ENCODE results near the gene STON2. TPM values are rescaled to one million over a fixed set of nuclear protein-coding genes. Genes with fewer than 3 reads are reported as not detected.

The STON2 gene
- total and polyA plus RNA-seq, 2 of the 13 experiments (the other 11 are each of a cell fraction or from before 2014, with no cell fraction given), result 2.1 to 11.0 TPM

- DNase-seq (ENCODE audit: low spot score) (no peak), ATAC-seq (no peak), FAIRE-seq (no peak)
- no peaks in the 10 kb centered on the region for H3K27me3 ChIP-seq (ENCODE audit: control insufficient read depth in 1 of 2, insufficient read depth in 2 of 2, low read length in 2 of 2)
- no peak overlapping the region for H3K4me2 ChIP-seq (ENCODE audit: low read depth, low read length)
- no peaks in the 10 kb centered on the region for H3K79me2 ChIP-seq (ENCODE audit: insufficient read depth, low read length)
- in situ Hi-C loops (cut with HindIII; ENCODE audit: extremely low pct_ligation_motif_present, low pct_unique_long_range_greater_than_20kb), result no loop called here
- no peak overlapping the region for H3K4me3 ChIP-seq (replicated peaks in 1 of 3; ENCODE audit: insufficient read depth in 1 of 3, low read depth in 2 of 3, low read length in 3 of 3)
- H3K9ac ChIP-seq (ENCODE audit: insufficient read depth, low read depth, low read length), result no peak overlapping the region
- CTCF ChIA-PET (ENCODE audit: low intra/inter-chr PET ratio, low total read pairs), result no interaction called here
- no TSS peak for BruUV-seq (replicated peaks)
- H3K27ac ChIP-seq (ENCODE audit: extremely low read length, insufficient read depth, low read length), result no peak overlapping the region
- no peaks in the 10 kb centered on the region for H4K20me1 ChIP-seq (ENCODE audit: insufficient read depth, low read length)
- TF ChIP-seq E2F2 (CRISPR knock-in tag; IDR thresholded peaks at IDR 0.05; ENCODE audit: borderline replicate concordance) (no peak), REPIN1 (CRISPR knock-in tag; IDR thresholded peaks at IDR 0.05; ENCODE audit: borderline replicate concordance, low read depth) (no peak), THAP7 (CRISPR knock-in tag; IDR thresholded peaks at IDR 0.05) (no peak), ZBTB49 (CRISPR knock-in tag; IDR thresholded peaks at IDR 0.05; ENCODE audit: borderline replicate concordance) (no peak), ZC3H13 (CRISPR knock-in tag; IDR thresholded peaks at IDR 0.05) (no peak), POLR2G (IDR thresholded peaks at IDR 0.05; ENCODE audit: low read depth, low read length) (no peak), FOXP4 (CRISPR knock-in tag; IDR thresholded peaks at IDR 0.05) (no peak), ZNF10 (CRISPR knock-in tag; IDR thresholded peaks at IDR 0.05; ENCODE audit: borderline replicate concordance, low read depth) (no peak)
- intact Hi-C loops (cut with micrococcal nuclease; ENCODE audit: unreplicated experiment), result no loop called here
- no peak overlapping the region for H2AFZ ChIP-seq (ENCODE audit: low read length)
- H3K9me3 ChIP-seq (ENCODE audit: low read length), result peaks cover 7% of the 10 kb centered on the region; the same call in 1 of the 2 replicates
- 93% methylated on average over 8 of the region's 8 CpGs for WGBS (ENCODE audit: low lambda C conversion rate)
- peaks cover 12% of the 10 kb centered on the region for H3K4me1 ChIP-seq (ENCODE audit: insufficient read depth, low read length)
- 0 out of 5 replicates have a peak, but pooled peaks cover 0 to 2% of the 10 kb centered on the region in 2 experiments for H3K36me3 ChIP-seq (replicated peaks in 1 of 2; ENCODE audit: control insufficient read depth in 1 of 2, insufficient read depth in 2 of 2, low read length in 2 of 2)
- POLR2A ChIA-PET, result no interaction called here
These were observed 16.2 kb upstream of the STON2 start for GRCh38 chr14:81416194-81416952.
